Measurements from ENCODE around the gene UCKL1. TPM values are rescaled to one million over a fixed set of nuclear protein-coding genes. Genes with fewer than 3 reads are reported as not detected.
A peak's percentile ranks its signal among the peaks of the same experiment; 100 is the strongest.

Gene UCKL1
- total RNA-seq, 1 experiment from 2014 or later = 55.1 TPM

DNA sequence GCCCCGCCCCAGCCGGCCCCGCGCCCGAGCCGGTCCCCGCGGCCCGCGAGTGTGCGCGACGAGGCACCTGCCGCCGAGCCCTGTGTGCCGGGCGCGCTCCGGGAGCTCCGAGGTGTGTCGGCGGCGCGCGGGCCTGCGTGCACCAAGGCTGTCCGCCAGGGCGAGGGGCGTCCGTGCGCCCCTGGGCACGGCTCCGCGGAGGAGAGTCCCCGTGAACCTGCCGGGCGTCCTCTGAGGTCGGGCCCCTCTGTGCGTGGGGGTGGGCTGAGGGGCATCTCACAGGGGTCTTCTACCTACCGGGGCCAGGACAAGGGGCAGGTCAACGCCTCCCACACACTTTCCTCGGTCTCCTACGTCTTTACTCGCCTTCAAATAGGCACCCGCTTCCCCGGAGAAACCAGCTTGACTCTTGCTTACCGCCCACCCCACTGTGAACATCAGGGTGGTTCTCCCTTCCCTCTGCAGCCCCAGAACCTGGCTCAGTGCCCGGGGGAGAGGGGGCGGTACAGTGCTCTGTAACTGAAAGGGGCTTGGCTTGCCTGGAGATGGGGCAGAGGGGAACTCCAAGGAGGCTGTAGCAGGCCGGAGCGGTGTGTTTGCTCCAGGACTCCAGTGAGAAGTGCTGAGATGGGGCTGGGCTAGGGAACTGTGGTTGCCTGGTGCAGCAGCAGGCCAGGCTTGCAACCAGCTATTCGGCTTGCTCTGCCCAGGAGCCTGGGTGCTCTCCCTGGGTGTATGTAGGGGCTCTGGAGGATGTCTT, 23.5 kb upstream of the UCKL1 start, which contains the start of gene SAMD10:
TSS of gene SAMD10 (minus strand) at position 86 of the 760 bp plus-strand sequence. CDS start 175 bp downstream, outside the sequence.
- peaks cover 17% of the 10 kb centered on the region for H3K4me1 ChIP-seq (replicated peaks; ENCODE audit: insufficient read depth)
- peak within 1 kb of the TSS; percentile 93 for H2AFZ ChIP-seq
- intact Hi-C loops (cut with micrococcal nuclease; ENCODE audit: unreplicated experiment) = no loop called here
- peak; percentile 49 to 62 for DNase-seq
- ChIA-PET POLR2A (ENCODE audit: unreplicated experiment) (no interaction called here), CTCF (interaction anchor here (0.6 to 1.6 kb wide), 5 partner anchors 59 to 442 kb away, joined by 3 to 15 read pairs (median 3); partner anchors contain the start of genes PTK6 and TCEA2)
- peaks cover 35% of the 10 kb centered on the region for H3F3A ChIP-seq (ENCODE audit: insufficient read depth, low read depth)
- H3K4me3 ChIP-seq = peak within 1 kb of the TSS; percentile 99
- H3K9me2 ChIP-seq (ENCODE audit: insufficient read depth) = no peaks in the 10 kb centered on the region
- peaks cover 30% of the 10 kb centered on the region for H3K79me2 ChIP-seq (ENCODE audit: low read depth)
- no peaks in the 10 kb centered on the region for H3K9me3 ChIP-seq (ENCODE audit: insufficient read depth, low read depth)
- H3K27ac ChIP-seq = peak within 1 kb of the TSS; percentile 31
- 0 out of 2 replicates have a peak, but pooled peaks cover 5% of the 10 kb centered on the region for H3K36me3 ChIP-seq (ENCODE audit: low read depth)
- no peak for TF ChIP-seq EZH2 (IDR thresholded peaks at IDR 0.05; ENCODE audit: low read depth)
- TF ChIP-seq, protein P1, sequence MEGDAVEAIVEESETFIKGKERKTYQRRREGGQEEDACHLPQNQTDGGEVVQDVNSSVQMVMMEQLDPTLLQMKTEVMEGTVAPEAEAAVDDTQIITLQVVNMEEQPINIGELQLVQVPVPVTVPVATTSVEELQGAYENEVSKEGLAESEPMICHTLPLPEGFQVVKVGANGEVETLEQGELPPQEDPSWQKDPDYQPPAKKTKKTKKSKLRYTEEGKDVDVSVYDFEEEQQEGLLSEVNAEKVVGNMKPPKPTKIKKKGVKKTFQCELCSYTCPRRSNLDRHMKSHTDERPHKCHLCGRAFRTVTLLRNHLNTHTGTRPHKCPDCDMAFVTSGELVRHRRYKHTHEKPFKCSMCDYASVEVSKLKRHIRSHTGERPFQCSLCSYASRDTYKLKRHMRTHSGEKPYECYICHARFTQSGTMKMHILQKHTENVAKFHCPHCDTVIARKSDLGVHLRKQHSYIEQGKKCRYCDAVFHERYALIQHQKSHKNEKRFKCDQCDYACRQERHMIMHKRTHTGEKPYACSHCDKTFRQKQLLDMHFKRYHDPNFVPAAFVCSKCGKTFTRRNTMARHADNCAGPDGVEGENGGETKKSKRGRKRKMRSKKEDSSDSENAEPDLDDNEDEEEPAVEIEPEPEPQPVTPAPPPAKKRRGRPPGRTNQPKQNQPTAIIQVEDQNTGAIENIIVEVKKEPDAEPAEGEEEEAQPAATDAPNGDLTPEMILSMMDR (conservative IDR thresholded peaks at IDR 0.05) = no peak; the same call in 1 of the 2 replicates
- no peaks in the 10 kb centered on the region for H3K27me3 ChIP-seq (ENCODE audit: insufficient read depth, low read depth)
- peak within 1 kb of the TSS; percentile 100 for H3K4me2 ChIP-seq
- no TSS peak for BruUV-seq (replicated peaks)
- peaks cover 5% of the 10 kb centered on the region; the same call in 1 of the 2 replicates for H4K20me1 ChIP-seq (ENCODE audit: insufficient read depth)

DNA sequence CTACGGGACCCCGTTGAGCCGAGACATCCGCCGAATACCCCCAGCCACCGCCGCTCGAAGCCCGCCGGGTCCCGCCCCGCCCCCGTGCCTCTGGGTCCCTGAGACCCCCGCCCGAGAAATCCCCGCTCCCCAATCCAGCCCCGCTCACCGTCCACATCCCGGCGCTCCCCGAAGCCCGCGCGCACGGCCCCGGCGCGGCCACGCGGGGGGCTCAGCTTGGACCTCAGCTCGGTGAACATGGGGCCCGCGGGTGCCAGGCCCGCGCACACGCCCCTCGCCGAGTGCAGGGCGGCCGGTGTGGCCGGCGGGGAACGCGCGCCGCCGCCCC, 23.0 kb upstream of the UCKL1 start:
- H3K27me3 ChIP-seq (ENCODE audit: insufficient read depth, low read depth) = no peaks in the 10 kb centered on the region
- peaks cover 17% of the 10 kb centered on the region for H3K4me1 ChIP-seq (replicated peaks; ENCODE audit: insufficient read depth)
- peaks cover 38% of the 10 kb centered on the region for H3F3A ChIP-seq (ENCODE audit: insufficient read depth, low read depth)
- no peaks in the 10 kb centered on the region for H3K9me2 ChIP-seq (ENCODE audit: insufficient read depth)
- H3K4me3 ChIP-seq = peak overlapping the region; percentile 99
- CTCF ChIA-PET = no interaction called here
- H3K27ac ChIP-seq = 0 out of 2 replicates have a peak overlapping the region, but pooled peaks have one; percentile 31
- intact Hi-C loops (cut with micrococcal nuclease; ENCODE audit: unreplicated experiment) = no loop called here
- no peaks in the 10 kb centered on the region for H3K36me3 ChIP-seq (ENCODE audit: low read depth)
- H3K4me2 ChIP-seq = peak overlapping the region; percentile 84
- peaks cover 25% of the 10 kb centered on the region for H3K79me2 ChIP-seq (ENCODE audit: low read depth)
- POLR2A ChIA-PET (ENCODE audit: unreplicated experiment) = no interaction called here
- TF ChIP-seq, protein P1 (conservative IDR thresholded peaks at IDR 0.05) = no peak
- TF ChIP-seq EZH2 (IDR thresholded peaks at IDR 0.05; ENCODE audit: low read depth) = no peak
- DNase-seq = no peak
- peaks cover 5% of the 10 kb centered on the region; the same call in 1 of the 2 replicates for H4K20me1 ChIP-seq (ENCODE audit: insufficient read depth)
- H3K9me3 ChIP-seq (ENCODE audit: insufficient read depth, low read depth) = no peaks in the 10 kb centered on the region
- no TSS peak for BruUV-seq (replicated peaks)
- H2AFZ ChIP-seq = peak overlapping the region; percentile 93

DNA sequence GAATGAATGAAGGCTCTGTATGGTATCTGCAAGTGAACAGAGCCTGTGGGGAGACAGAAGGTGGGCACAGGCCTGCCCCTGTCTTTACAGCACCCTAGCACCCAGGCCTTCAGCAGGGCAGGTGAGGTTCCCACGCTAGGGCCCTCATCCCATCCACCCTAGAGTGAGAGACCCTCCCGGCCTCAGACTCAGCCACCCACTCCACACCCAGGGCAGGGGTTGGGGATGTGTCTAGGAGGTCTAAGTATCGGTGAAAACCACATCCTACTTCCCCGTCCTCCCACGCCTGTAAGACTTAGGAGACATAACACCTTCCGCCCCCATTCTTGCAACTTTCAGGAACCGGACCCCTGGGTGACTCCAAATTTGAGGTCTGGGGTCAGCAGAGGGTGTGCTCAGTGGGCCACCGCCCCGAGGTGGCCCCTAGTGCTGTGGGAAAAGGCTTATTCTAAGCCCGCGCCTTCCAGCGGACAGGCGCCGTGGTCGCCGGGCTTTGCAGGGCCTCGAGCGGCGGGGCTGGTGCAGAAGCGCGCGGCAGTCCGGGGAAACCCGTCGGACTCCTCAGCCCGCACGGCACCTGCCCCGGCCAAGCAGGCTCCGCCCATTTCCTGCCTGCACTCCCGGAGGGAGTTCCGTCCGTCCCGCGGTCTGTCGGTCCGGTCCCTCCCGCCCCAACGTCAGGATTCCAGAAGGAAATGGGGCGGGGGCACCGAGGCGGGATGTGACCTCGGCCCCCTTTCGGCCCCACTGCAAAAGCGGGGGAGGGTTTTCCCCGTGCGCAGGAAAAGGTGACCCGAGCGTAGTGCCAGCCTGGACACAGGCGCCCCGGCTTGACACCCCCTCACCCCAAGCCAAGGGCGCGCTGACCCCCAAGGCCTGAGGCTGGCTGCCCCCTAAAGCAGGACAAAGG, 22.4 kb upstream of the UCKL1 start:
- Histone ChIP-seq H3F3A (ENCODE audit: insufficient read depth, low read depth) (peaks cover 39% of the 10 kb centered on the region), H3K27me3 (ENCODE audit: insufficient read depth, low read depth) (no peaks in the 10 kb centered on the region), H3K27ac (0 out of 2 replicates have a peak overlapping the region, but pooled peaks have one; percentile 31), H3K79me2 (ENCODE audit: low read depth) (peaks cover 23% of the 10 kb centered on the region), H3K4me1 (replicated peaks; ENCODE audit: insufficient read depth) (peaks cover 17% of the 10 kb centered on the region), H3K36me3 (ENCODE audit: low read depth) (no peaks in the 10 kb centered on the region), H2AFZ (peak overlapping the region; percentile 93), H3K9me2 (ENCODE audit: insufficient read depth) (no peaks in the 10 kb centered on the region), H3K4me2 (peak overlapping the region; percentile 84), H4K20me1 (ENCODE audit: insufficient read depth) (peaks cover 5% of the 10 kb centered on the region; the same call in 1 of the 2 replicates), H3K9me3 (ENCODE audit: insufficient read depth, low read depth) (no peaks in the 10 kb centered on the region), H3K4me3 (peak overlapping the region; percentile 99)
- ChIA-PET CTCF (no interaction called here), POLR2A (ENCODE audit: unreplicated experiment) (no interaction called here)
- intact Hi-C loops (cut with micrococcal nuclease; ENCODE audit: unreplicated experiment) = loop anchor here (1.0 kb wide), 1 partner anchor 350 kb away; no protein-coding TSS in a partner anchor
- BruUV-seq (replicated peaks) = no TSS peak
- DNase-seq = peak; percentile 68 to 89
- no peak for TF ChIP-seq EZH2 (IDR thresholded peaks at IDR 0.05; ENCODE audit: low read depth)
- TF ChIP-seq, protein P1 (conservative IDR thresholded peaks at IDR 0.05) = no peak

Data from PC-9 (cell line).